Measurements from ENCODE around the gene COX4I1. TPM values are rescaled to one million over a fixed set of nuclear protein-coding genes. Genes with fewer than 3 reads are reported as not detected.
A peak's percentile ranks its signal among the peaks of the same experiment; 100 is the strongest.

The COX4I1 gene
- total and polyA plus RNA-seq, 9 of the 15 experiments (the other 6 are each of a cell fraction or from before 2014, with no cell fraction given): 651 to 2,356 (median 1,032) TPM

DNA sequence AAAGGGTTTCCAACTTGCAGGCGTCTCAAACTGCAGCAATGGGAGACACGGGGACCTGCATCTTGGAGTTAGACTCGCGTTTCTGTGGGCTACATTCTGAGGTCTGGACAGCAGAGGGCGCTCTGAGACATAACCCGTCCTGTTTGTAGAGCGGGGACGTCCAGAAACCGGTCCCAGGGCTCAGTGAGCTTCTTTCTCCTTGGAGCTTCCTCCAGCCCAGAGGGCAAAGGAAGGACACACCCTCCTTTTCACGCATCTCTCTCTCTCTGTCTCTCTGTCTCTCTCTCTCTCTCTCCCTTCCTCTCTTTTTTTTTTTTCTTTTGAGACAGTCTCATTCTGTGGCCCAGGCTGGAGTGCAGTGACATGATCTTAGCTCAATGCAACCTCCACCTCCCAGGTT is 19.8 kb downstream of the COX4I1 start (continued):
- TF ChIP-seq ZSCAN32 (CRISPR knock-in tag; IDR thresholded peaks at IDR 0.05): no peak
- TF ChIP-seq, protein P1, sequence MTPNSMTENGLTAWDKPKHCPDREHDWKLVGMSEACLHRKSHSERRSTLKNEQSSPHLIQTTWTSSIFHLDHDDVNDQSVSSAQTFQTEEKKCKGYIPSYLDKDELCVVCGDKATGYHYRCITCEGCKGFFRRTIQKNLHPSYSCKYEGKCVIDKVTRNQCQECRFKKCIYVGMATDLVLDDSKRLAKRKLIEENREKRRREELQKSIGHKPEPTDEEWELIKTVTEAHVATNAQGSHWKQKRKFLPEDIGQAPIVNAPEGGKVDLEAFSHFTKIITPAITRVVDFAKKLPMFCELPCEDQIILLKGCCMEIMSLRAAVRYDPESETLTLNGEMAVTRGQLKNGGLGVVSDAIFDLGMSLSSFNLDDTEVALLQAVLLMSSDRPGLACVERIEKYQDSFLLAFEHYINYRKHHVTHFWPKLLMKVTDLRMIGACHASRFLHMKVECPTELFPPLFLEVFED (CRISPR knock-in tag; conservative IDR thresholded peaks at IDR 0.05): no peak
- TF ChIP-seq ATF1 (CRISPR knock-in tag; IDR thresholded peaks at IDR 0.05): no peak
- no peak for TF ChIP-seq ATF1 (tag; IDR thresholded peaks at IDR 0.05)
- no peak for TF ChIP-seq MTA3 (IDR thresholded peaks at IDR 0.05; ENCODE audit: borderline replicate concordance)
- TF ChIP-seq MAFF (IDR thresholded peaks at IDR 0.05; ENCODE audit: low read length): no peak
- TF ChIP-seq SIN3B (IDR thresholded peaks at IDR 0.05; ENCODE audit: low read depth): no peak
- peak; percentile 65; the same call in 1 of the 2 replicates for TF ChIP-seq ESRRA (IDR thresholded peaks at IDR 0.05; ENCODE audit: borderline replicate concordance, low read depth)
- no peak for TF ChIP-seq STAT6 (CRISPR knock-in tag; IDR thresholded peaks at IDR 0.05)
- no peak for TF ChIP-seq PTTG1 (tag; IDR thresholded peaks at IDR 0.05; ENCODE audit: low read depth)
- TF ChIP-seq CTBP1 (IDR thresholded peaks at IDR 0.05; ENCODE audit: borderline replicate concordance): no peak
- TF ChIP-seq ZNF644 (tag; IDR thresholded peaks at IDR 0.05; ENCODE audit: low read depth): no peak
- TF ChIP-seq POLR2G (IDR thresholded peaks at IDR 0.05; ENCODE audit: low read depth, low read length): no peak
- no peak for TF ChIP-seq HDAC6 (IDR thresholded peaks at IDR 0.05; ENCODE audit: low read depth, low read length)
- TF ChIP-seq RBM34 (IDR thresholded peaks at IDR 0.05; ENCODE audit: borderline replicate concordance, insufficient read depth, low read length): no peak
- no peak for TF ChIP-seq TRIM24 (IDR thresholded peaks at IDR 0.05)
- no peak for TF ChIP-seq GABPB1 (CRISPR knock-in tag; IDR thresholded peaks at IDR 0.05)
- no peak for TF ChIP-seq ZNF551 (CRISPR knock-in tag; IDR thresholded peaks at IDR 0.05)
- TF ChIP-seq SREBF1 (IDR thresholded peaks at IDR 0.05; ENCODE audit: borderline replicate concordance, low read depth, low read length): no peak
- TF ChIP-seq, protein P2, sequence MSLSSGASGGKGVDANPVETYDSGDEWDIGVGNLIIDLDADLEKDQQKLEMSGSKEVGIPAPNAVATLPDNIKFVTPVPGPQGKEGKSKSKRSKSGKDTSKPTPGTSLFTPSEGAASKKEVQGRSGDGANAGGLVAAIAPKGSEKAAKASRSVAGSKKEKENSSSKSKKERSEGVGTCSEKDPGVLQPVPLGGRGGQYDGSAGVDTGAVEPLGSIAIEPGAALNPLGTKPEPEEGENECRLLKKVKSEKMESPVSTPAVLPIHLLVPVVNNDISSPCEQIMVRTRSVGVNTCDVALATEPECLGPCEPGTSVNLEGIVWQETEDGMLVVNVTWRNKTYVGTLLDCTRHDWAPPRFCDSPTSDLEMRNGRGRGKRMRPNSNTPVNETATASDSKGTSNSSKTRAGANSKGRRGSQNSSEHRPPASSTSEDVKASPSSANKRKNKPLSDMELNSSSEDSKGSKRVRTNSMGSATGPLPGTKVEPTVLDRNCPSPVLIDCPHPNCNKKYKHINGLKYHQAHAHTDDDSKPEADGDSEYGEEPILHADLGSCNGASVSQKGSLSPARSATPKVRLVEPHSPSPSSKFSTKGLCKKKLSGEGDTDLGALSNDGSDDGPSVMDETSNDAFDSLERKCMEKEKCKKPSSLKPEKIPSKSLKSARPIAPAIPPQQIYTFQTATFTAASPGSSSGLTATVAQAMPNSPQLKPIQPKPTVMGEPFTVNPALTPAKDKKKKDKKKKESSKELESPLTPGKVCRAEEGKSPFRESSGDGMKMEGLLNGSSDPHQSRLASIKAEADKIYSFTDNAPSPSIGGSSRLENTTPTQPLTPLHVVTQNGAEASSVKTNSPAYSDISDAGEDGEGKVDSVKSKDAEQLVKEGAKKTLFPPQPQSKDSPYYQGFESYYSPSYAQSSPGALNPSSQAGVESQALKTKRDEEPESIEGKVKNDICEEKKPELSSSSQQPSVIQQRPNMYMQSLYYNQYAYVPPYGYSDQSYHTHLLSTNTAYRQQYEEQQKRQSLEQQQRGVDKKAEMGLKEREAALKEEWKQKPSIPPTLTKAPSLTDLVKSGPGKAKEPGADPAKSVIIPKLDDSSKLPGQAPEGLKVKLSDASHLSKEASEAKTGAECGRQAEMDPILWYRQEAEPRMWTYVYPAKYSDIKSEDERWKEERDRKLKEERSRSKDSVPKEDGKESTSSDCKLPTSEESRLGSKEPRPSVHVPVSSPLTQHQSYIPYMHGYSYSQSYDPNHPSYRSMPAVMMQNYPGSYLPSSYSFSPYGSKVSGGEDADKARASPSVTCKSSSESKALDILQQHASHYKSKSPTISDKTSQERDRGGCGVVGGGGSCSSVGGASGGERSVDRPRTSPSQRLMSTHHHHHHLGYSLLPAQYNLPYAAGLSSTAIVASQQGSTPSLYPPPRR (CRISPR knock-in tag; IDR thresholded peaks at IDR 0.05; ENCODE audit: borderline replicate concordance): no peak
- TF ChIP-seq RAD21 (CRISPR knock-in tag; conservative IDR thresholded peaks at IDR 0.05 in 1 of 2, IDR thresholded peaks at IDR 0.05 in 1 of 2): peak; percentile 21 to 68; a peak in 3 of 4 replicates
- no peak for TF ChIP-seq NCOA6 (IDR thresholded peaks at IDR 0.05)
